HG02885 (cell line): Measurements from ENCODE around the gene TRPM6.

Source experiments
- ATAC-seq: cut with Tn5 transposase; IDR thresholded peaks from one replicate; pipeline ENCODE4 v1.9.1; 2021; ENCODE audit warnings: mild to moderate bottlenecking; ENCODE audit not compliant: unreplicated experiment, poor library complexity

Gene TRPM6

GRCh38 chr9:74775396-74775795 is 112.3 kb downstream of the TRPM6 start:
- no peak for ATAC-seq

GRCh38 chr9:74773886-74774479 is 113.7 kb downstream of the TRPM6 start:
- peak; percentile 51 for ATAC-seq

DNA sequence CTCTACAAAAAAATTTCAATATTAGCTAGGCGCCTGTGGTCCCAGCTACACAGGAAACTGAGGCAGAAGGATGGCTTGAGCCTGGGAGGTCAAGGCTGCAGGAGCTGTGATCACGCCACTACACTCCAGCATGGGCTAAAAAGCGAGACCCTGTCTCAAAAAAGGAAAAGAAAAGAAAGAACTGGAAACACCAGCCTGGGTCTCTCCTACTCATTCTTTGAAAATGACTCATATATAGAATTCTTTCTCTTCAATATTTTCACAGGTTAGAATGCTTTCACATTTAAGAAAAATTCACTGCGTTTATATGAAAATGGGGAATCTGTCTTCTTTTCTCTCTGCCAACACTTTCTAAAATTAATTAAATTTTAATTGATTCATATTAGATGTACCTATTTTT is 115.6 kb downstream of the TRPM6 start:
- peak; percentile 65 for ATAC-seq

DNA sequence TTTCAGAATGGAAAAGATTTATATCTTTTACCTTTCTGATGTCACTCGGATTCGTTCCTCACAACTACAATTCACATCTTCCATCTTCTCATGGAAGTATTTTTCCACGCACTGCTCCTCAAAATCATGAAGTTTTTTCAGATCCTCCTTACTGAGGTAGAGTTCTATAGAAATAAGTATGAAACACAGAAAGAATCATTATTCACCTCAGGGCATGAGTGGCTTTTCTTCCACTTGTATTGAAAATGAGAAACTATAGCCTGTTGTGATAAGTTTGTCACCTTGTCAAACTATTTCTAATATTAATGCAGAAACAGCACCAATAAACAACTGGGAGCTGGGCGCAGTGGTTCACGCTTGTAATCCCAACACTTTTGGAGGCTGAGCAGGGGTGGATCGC is 116.0 kb downstream of the TRPM6 start:
- ATAC-seq, result no peak

DNA sequence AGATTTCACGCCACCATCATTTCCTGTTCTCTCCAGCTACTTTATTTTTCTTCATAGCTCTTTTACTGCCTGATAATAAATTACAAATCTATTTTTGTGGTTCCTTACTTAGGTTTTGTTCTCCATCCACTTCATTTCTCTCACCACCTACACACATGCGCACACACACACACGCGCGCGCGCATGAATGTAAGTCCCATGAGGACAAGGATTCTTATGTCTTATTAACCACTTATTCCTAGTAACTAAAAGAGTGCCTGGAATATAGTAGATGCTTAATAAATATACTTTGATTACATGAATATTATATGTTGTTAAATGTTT is 116.5 kb downstream of the TRPM6 start:
- no peak for ATAC-seq

DNA sequence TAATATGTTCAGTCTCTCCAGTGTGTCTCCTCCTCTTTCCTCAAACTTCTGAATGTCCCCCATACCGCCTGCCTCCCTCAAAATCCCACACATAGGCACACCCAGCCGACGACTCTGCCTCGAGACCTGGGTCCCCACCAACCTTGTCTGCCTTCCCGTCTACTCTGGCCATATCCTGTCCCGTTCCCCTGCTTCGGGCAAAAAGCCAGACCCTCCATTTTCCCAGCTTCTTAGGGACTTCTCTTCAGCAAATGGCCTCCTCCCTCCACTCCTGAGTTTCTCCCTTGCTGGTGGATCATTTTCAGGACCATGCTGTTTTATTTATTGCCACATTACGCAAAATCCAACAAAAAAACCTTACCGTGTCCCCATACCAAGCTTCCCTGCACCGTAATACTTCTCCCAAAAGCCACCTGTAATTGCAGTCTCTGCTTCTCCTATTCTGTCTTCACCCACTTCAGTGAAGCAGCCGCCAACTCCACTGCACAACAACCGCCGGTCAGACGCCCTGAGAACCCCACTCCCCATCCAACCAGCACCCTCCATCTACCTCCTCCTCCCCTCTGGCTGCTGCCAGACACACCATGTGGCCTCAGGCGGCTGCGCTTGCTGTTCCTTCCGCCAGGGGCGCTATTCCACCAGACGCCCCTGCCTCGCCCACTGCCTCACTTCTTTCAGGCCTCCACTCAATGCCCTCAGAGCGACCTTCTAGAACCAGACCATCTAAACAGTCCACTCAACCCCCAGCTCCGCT is 117.0 kb downstream of the TRPM6 start:
- ATAC-seq, result peak; percentile 71

- ATAC-seq, result no peak
Measured at GRCh38 chr9:74765481-74765971, 122.2 kb downstream of the TRPM6 start.

DNA sequence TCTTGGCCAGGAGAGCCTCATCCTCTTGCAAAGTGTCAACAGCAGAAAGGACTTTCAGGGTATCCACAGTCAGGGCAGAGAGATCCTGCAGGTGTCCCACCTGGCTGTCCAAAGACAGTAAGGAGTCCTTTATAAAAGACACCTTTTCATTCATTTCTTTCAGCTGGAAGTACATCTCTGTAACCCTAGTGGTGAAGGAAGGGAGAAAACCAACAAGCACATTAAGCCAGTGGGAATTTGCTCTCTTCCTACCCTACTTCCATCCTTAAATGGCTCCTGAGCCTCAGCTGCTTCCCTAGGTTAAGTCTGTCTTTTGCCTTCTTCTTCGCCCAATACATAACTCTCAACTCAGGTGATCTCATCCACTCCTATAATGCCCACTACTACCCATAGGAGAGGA is 124.8 kb downstream of the TRPM6 start:
- ATAC-seq, result no peak

- no peak for ATAC-seq
Measured at GRCh38 chr9:74760031-74760700, 127.6 kb downstream of the TRPM6 start.

DNA sequence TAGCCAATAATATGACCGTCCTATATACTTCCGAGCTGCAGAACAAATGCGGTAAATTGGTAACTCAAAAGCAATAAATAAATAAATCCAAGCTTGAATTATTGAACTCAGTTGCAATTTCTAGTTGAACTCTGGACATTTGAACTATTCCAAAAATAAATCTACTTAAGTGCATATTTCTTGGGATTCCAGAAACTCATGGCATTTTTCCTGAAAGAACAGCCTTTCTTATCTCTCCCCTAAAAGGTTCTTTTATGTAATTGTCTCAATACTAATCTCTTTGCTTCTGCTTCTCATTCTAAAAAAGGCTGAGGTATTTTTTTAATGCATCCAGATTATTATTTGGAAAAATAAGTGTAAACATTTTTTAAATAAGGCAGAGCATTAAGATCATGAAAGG is 131.7 kb downstream of the TRPM6 start:
- no peak for ATAC-seq

DNA sequence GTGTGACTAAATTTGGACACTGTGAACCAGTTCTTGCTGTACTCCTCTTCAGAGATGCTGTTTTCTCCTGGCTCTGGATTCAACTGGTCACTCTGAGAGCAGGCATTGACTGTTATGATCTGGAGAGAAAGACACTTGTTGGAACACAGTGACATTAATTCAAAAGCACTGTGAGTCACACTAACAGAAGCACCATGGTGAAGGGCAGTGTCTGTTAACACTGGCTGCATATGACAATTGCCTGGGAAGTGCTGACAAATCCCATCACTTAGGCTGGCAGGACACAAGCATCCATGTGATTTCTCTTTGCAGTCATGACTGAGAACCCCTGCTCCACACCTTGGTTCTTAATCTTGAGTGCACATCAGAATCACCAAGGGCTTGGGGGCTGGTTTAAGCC is 132.4 kb downstream of the TRPM6 start:
- no peak for ATAC-seq

DNA sequence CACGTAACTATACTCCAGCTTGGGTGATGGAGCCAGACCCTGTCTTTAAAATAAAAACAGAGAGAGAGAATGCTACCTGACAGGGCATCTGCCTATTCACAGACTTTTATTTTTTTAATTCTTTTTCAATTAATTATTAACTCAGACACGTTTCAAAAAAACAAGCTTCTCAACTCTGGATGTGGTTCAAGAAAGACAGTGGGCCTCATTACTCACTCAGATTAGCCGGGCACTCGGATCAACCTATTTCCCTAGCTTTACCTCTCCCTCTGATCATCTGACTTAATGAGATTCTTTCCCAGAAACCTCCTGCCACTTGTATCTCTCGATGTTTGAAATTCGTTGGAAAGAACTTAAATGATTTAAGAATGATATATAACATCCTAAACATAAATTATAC is 134.1 kb downstream of the TRPM6 start:
- ATAC-seq, result no peak

- no peak for ATAC-seq
Measured at GRCh38 chr9:74748966-74749365, 138.8 kb downstream of the TRPM6 start.

GRCh38 chr9:74742792-74743730 is 144.7 kb downstream of the TRPM6 start:
- ATAC-seq, result peak; percentile 70

DNA sequence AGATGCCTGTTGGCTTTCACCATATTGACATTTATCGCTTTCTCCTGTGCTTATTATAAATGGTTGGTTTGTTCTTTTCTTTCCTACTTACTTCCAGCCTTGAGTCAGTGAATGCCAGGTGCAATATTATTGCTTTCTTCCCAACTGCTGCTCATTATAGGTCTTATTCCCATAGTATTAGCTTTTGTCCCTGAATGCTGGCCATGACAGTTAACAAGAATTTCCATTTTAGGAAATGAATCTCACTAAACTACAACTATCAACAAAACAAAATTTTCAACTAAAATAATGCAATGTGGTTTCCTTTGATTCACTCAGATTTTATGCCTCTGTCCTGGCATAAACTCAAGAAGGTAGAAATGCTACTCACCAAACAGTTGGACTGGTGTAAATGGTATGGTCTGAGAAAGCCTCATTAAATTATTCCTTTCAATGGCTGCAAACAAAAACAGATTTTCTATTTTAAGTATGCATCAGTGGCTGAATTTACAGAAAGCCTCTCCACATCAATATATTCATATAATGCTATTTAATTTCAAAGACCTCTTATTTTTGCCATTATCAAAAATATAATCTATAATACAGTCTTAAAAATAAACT is 145.4 kb downstream of the TRPM6 start:
- ATAC-seq, result no peak

GRCh38 chr9:74736646-74737045 is 151.1 kb downstream of the TRPM6 start:
- ATAC-seq, result no peak

- no peak for ATAC-seq
Measured at GRCh38 chr9:74735761-74736160, 152.0 kb downstream of the TRPM6 start.

DNA sequence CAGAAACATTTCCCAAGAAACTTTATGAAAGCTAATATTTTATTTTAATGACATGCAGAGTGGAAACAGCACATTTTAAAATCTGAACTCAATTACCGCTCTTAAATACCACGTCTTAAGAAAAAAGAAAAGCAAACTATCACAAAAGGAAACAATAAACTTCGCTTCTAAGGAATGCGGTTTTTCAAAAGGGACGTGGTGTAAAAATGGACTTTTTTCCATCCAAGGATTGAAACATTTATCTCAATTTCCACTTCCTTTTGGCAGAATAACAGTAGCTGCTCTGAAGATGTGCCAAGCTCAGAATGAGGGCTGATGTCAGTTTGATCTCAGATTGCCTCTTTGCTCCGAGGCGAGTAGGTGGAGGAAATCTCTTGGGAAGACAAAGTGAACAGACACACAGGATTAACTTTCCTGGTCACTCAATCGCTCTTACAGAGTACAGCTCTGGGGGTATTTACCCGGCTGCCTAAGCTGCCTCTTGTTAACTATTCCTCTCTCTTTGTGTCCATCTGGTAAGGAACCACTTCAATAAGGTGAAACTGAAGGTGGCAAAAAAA is 158.5 kb downstream of the TRPM6 start:
- no peak for ATAC-seq

DNA sequence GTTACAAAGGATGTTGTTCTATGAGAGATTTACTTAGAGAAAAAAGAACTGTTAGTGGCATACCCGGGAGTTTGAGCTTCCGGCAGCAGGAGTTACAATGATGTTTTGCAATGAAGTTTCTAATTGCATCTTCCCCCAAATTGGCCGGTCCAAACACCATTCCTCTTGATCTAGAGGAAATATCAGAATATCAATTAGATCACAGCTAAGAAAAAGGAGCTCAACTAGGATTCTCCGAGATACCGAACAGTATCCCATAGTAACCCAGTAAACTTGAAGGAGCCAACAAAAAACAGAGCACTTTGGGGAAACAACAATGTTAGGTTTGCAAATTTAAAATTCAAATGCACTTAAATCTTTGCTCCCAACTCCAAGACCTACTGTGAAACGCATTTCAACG is 159.5 kb downstream of the TRPM6 start:
- no peak for ATAC-seq

- ATAC-seq, result no peak
Measured at GRCh38 chr9:74726581-74726980, 161.1 kb downstream of the TRPM6 start.
